Measurements from ENCODE around the gene COP1.

GRCh38 chr1:175919001-175919400 is 288.1 kb downstream of the COP1 start:
- TF ChIP-seq CTCF (IDR thresholded peaks at IDR 0.05) (no peak), EP300 (IDR thresholded peaks at IDR 0.05) (no peak), POLR2A (IDR thresholded peaks at IDR 0.05) (no peak)

Measured in upper lobe of left lung (tissue), 4 donors.